ENCODE measurements around the gene IFI27L2.

DNA sequence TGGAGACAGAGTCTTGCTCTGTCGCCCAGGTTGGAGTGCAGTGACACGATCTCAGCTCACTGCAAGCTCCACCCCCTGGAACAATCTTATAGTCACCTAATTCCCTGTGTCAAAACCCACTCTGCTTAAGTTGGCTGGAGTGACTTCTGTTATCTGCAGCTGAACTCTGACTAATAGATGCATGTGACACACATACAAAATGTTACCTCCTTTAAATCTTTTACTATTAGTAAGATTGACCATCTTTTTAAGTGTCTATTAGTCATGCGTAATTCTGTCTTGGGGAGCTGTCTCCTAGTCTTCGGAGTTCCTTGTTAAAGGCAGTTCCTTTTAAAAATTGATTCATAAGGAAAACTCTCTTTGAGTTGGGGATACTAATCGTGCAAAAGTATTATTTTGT lies 40.9 kb downstream of the IFI27L2 start:
- TF ChIP-seq EZH2phosphoT487 (IDR thresholded peaks at IDR 0.05; ENCODE audit: insufficient read depth, low read depth) (no peak), EZH2 (IDR thresholded peaks at IDR 0.05; ENCODE audit: insufficient read depth, poor library complexity, severe bottlenecking) (no peak)
